ENCODE data around the gene MXD4.
"Not testable (repeated sequence)": the region's sequence is repeated elsewhere in the genome, so short reads cannot be mapped to it uniquely, and the experiment has no call there.

Gene MXD4

DNA sequence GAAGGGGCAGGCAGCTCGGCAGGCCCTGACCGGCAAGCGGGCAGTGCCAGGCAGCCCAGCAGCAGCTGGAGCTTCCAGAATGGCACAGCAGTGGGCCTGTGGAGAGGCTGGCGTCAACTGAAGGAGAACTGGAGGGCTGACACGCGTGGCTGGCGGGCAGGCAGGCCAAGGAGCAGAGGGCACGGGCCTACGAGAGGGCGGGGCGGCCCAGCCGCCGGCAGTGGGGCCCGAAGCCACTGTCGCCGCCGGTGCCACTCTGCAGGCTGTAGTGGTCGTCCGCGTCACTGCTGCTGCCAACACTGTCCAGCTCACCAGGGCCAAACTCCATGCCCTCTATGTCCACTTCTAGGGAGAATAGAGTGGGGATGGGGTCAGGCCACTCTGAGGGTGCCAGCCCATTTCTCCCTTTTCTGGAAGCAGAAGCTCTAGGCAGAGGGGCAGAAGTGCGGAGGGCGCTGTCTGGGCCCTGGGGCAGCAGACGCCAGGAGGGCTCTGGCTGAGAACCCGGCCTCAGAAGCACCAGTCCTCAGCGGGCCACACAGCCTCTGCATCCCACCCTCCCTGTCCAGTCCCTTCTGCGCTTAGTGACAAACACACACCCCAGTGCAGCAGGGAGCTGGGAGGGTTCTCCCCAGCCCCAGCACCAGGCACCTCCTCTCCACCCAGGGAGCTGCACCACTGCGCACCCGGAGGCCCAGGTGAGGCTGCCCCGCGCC lies 11.4 kb downstream of the MXD4 start:
- no peak for DNase-seq (ENCODE audit: low read depth in 2 of 2)

GRCh38 chr4:2249526-2250356 lies 12.2 kb downstream of the MXD4 start:
- no peak for DNase-seq (ENCODE audit: low read depth in 2 of 2)

DNA sequence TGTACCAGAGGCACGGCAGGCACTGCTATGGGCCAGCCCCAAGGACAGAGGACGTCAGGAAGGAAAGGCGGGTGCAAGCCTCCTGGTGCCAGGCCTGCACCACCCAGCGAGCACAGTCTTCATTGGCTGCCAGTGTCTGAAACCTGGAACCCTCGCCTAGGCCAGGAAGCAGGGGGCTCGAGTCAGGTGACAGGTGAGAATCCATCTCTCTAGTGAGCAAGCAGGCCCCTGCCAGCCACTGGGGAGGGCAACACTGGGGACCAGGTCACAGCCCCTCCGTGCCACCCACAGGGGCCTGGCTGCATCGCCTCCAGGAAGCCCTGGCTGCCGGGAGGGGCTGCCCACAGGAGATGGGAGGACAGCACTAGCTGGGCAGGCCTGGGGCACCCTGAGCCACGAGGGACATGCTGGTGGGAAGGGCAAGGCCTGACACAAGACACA lies 13.1 kb downstream of the MXD4 start:
- no peak for DNase-seq (ENCODE audit: low read depth in 2 of 2)

DNA sequence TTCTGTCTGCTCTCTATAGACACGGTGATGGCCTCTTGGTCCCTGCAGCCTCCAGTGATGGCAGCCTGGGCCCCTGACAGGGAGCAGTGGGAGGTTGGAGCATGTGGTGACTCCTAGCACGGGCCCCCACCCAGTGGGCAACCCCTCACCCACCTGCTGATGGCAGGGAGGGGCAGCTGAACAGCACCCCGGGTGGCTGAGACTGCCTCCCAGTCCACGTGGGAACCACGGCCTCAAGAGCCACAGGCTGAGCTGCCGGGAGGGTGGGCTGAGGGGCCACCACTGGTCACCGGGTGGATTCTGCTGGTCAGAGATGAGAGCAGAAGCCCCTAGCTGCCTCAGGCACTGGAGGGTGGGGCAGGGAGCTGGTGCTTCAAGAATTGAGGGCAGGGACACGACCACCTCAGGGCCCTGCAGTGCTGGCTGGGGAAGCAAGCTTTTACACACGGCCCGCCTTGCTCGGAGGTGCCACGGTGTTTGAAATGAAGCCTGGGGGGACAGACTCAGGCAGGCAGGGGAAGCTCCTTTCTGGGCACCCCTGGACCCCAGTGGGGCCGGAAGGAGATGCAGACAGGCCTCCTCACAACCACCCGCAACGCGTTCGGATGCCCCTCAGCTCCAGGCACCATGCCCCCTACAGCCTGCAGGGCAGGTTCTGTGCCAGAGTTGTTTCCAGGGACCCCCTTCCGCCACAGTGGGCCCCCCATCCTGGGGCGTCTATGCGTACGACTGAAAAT lies 13.7 kb downstream of the MXD4 start:
- no peak for DNase-seq (ENCODE audit: low read depth in 2 of 2)

- no peak for DNase-seq (ENCODE audit: low read depth in 2 of 2)
These were observed 14.5 kb downstream of the MXD4 start for GRCh38 chr4:2247128-2248043.

DNA sequence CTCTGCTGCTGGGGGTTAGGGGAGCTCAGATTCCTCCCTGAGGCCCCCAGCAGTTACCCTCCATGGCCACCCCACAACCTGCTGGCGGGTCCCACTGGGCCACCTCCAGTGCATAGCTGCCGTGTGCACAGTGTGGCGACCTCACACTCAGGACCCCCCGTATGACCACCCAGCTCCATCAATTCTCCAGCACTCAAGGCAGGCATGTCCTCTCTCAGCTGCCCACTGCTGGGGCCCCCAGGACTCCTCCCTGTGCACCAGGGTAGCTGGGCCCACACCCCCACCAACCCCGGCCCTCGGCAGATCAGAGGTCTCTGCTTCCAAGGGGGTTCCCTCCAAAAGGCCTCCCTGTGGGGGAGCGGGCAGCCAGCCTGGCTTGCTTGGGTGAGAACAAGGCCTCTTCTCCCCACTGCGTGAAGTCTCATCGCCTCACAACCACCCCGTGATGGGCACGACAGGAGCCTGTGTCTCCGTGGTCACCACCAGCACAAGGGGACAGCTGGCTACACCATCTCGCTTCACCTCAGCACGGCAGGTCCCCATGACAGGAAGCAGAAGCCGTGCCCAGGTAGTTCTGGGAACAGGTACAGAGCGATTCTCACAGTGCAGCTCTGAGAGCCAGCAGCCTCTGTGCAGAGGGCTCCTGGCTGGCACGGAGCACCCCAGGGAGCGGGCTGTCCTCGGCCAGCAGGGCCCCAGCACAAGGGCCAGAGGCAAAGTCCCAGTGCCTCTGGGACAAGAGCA lies 15.4 kb downstream of the MXD4 start:
- DNase-seq (ENCODE audit: low read depth in 2 of 2): no peak

GRCh38 chr4:2245787-2246275 lies 16.1 kb downstream of the MXD4 start:
- DNase-seq (ENCODE audit: low read depth in 2 of 2): no peak

GRCh38 chr4:2245057-2245786 lies 16.7 kb downstream of the MXD4 start:
- DNase-seq (ENCODE audit: low read depth in 2 of 2): no peak

GRCh38 chr4:2243681-2244380 lies 18.1 kb downstream of the MXD4 start:
- DNase-seq (ENCODE audit: low read depth in 2 of 2): no peak

DNA sequence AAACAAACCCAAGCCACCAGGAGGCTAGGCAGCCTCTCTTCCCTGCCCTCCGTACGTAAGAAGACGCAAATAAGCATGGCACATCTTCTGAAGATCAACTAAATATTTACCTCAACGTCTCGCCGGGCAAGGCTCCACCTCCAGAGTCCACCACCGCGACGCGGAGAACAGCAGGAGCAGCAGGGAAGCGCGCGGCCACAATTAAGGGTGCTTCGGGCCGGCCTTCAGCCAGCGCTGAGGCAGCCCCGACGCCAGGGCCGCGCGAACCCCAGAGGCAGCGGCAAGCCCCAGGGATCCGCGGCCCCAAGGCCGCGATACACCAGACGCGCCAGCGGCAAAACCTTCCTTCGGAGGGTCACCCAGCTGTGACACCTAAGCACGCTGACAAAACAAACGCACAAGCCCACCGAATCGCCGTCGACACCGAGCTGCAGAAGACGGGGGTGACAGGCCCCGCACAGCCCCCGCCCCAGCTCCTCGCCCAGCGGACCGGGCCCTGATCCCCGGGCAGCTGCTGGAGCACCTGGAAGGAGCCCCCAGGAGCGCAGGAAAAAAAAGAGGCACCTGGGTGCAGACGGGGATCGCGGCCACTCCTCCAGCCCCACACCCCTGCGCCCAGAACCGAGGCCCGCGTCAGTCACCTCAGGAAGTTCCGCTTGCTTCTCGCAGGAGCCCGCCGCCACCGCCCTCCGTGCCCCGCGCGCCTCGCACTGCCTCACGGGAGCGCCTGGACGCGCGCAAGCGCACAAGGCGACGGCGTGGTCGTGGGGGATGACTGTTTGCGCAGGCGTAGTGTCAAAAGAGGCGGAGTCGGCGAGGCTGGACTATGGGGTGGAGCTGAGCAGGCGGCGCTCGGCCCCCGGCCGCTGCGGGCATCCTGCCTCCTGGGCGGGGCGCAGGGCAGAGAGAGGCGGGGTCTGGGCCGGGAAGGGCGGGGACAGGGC lies 20.2 kb downstream of the MXD4 start, which contains the start of the genes HAUS3 and POLN:
TSS of gene HAUS3 (minus strand) at position 712 of the 944 bp plus-strand sequence. CDS start 1,175 bp downstream, outside the sequence.
TSS of gene POLN (minus strand) at position 712 of the 944 bp plus-strand sequence. CDS start 12,890 bp downstream, outside the sequence.
- DNase-seq (ENCODE audit: low read depth in 2 of 2): peak; percentile 97 to 98

GRCh38 chr4:2241003-2241402 lies 20.9 kb downstream of the MXD4 start:
- DNase-seq (ENCODE audit: low read depth in 2 of 2): no peak

- DNase-seq (ENCODE audit: low read depth in 2 of 2): no peak
These were observed 24.8 kb downstream of the MXD4 start for GRCh38 chr4:2236944-2237666.

GRCh38 chr4:2231082-2231481 lies 30.8 kb downstream of the MXD4 start:
- no peak for DNase-seq (ENCODE audit: low read depth in 2 of 2)

- DNase-seq (ENCODE audit: low read depth in 2 of 2): no peak
These were observed 35.6 kb downstream of the MXD4 start for GRCh38 chr4:2226261-2226660.

DNA sequence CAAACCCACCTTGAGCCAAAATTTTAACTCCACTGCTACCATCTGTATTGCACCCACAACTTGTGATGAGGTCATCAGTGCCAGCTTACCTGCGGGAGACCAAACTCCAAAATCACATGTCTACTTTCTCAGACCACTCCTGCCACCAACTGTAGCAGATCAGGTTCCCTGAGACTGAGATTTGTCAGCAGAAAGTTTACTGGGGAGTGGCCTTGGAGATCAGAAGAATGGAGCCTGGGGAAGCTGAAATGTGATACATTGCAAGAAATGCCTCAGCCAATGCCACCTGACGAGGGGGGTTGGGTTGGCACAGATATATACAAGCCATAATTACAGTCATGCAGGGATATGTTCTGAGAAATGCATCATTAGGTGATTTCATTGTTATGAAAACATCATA lies 39.1 kb downstream of the MXD4 start:
- DNase-seq (ENCODE audit: low read depth in 2 of 2): no peak

- DNase-seq (ENCODE audit: low read depth in 2 of 2): not testable (repeated sequence)
These were observed 40.5 kb downstream of the MXD4 start for GRCh38 chr4:2221378-2221777.
